ENCODE data around the gene SH2D6. TPM values are rescaled to one million over a fixed set of nuclear protein-coding genes. Genes with fewer than 3 reads are reported as not detected.

SH2D6 gene
- total RNA-seq, 2 experiments from 2014 or later = 0.30 TPM; not detected in 1

DNA sequence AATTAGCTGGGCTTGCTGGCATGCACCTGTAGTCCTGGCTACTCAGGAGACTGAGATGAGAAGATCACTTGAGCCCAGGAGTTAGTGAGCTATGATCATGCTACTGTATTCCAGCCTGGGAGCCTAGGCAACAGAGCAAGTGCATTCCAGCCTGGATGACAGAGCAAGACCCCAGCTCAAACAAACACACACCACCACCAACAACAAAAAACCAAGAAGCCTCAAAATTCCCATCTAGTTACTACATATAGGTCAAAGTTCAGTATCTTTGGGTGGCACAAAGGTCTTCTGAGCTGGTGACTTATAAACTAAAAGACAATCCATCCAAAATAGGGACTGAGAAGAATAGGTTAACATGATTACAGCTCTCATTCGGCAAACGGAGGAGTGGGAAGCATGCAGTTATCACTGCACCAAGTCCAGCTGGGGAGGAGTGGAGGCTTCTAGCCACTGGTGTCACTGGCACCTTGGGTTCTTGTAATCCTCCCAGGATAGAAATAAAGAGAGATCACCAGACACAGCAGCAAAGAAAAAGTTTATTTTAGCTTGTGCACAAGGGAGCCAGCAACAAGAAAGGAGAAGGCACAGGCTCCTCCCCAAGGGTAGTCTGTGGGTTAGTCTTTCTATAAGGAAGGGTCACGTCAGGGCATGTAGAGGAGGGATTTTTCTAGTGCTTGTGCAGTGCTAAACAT, 57.4 kb downstream of the SH2D6 start:
- POLR2A ChIA-PET = no interaction called here
- no peaks in the 10 kb centered on the region for H3K36me3 Mint-ChIP-seq (ENCODE audit: low read depth)

DNA sequence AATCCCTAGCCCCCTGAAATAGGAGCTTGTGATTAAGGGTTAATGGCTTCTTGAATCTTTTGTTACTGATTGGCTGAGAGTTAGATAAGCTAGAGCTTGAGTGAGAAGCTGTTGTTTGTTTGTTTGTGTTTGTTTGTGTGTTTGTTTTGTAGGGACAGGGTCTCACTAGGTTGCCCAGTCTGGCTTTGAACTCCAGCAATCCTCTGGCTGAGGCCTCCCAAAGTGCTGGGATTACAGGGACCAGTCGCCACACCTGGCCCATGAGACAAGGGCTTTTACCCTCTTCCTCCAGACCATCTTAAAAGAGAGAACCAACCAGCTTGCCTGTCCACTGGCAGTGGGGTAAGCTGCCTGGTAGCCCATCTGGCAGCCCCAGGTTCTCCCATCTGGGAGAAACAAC, 58.1 kb downstream of the SH2D6 start:
- ATAC-seq (ENCODE audit: poor library complexity) = no peak
- no peaks in the 10 kb centered on the region for H3K27me3 ChIP-seq (ENCODE audit: control insufficient read depth in 1 of 2, insufficient read depth in 2 of 2, low read length in 2 of 2)
- TF ChIP-seq, protein P1, sequence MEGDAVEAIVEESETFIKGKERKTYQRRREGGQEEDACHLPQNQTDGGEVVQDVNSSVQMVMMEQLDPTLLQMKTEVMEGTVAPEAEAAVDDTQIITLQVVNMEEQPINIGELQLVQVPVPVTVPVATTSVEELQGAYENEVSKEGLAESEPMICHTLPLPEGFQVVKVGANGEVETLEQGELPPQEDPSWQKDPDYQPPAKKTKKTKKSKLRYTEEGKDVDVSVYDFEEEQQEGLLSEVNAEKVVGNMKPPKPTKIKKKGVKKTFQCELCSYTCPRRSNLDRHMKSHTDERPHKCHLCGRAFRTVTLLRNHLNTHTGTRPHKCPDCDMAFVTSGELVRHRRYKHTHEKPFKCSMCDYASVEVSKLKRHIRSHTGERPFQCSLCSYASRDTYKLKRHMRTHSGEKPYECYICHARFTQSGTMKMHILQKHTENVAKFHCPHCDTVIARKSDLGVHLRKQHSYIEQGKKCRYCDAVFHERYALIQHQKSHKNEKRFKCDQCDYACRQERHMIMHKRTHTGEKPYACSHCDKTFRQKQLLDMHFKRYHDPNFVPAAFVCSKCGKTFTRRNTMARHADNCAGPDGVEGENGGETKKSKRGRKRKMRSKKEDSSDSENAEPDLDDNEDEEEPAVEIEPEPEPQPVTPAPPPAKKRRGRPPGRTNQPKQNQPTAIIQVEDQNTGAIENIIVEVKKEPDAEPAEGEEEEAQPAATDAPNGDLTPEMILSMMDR (IDR thresholded peaks at IDR 0.05) = no peak
- no peak overlapping the region for H3K4me3 Mint-ChIP-seq
- H3K36me3 Mint-ChIP-seq (ENCODE audit: low read depth) = no peaks in the 10 kb centered on the region
- DNase-seq = no peak
- H3K36me3 ChIP-seq (ENCODE audit: insufficient read depth, low read length) = no peaks in the 10 kb centered on the region
- no peaks in the 10 kb centered on the region for H3K9me3 Mint-ChIP-seq
- no peak overlapping the region for H3K4me3 ChIP-seq (ENCODE audit: low read length)
- CTCF ChIA-PET = no interaction called here
- no peak overlapping the region for H3K27ac ChIP-seq (ENCODE audit: low read depth in 1 of 2, low read length in 2 of 2)
- H3K9me3 ChIP-seq (ENCODE audit: control insufficient read depth in 1 of 2, insufficient read depth in 1 of 2, low read length in 2 of 2) = no peaks in the 10 kb centered on the region
- intact Hi-C loops (cut with DNase I, micrococcal nuclease) = no loop called here
- no peak overlapping the region for H3K27ac Mint-ChIP-seq
- no peaks in the 10 kb centered on the region for H3K27me3 Mint-ChIP-seq
- no peaks in the 10 kb centered on the region for H3K4me1 Mint-ChIP-seq (ENCODE audit: low read depth)
- POLR2A ChIA-PET = no interaction called here
- H3K4me1 ChIP-seq (ENCODE audit: insufficient read depth, low read length) = no peaks in the 10 kb centered on the region

More for the DNA sequence above, 57.4 kb downstream of the SH2D6 start:
- no peak overlapping the region for H3K4me3 Mint-ChIP-seq
- H3K27me3 Mint-ChIP-seq = no peaks in the 10 kb centered on the region
- intact Hi-C loops (cut with DNase I, micrococcal nuclease) = no loop called here
- CTCF ChIA-PET = interaction anchor here (0.8 kb wide), 1 partner anchor 38 kb away, joined by 3 read pairs; no protein-coding TSS in a partner anchor
- H3K9me3 Mint-ChIP-seq = no peaks in the 10 kb centered on the region
- H3K4me1 ChIP-seq (ENCODE audit: insufficient read depth, low read length) = no peaks in the 10 kb centered on the region
- no peak overlapping the region for H3K27ac ChIP-seq (ENCODE audit: low read depth in 1 of 2, low read length in 2 of 2)
- no peak overlapping the region for H3K4me3 ChIP-seq (ENCODE audit: low read length)
- TF ChIP-seq, protein P1 (IDR thresholded peaks at IDR 0.05) = no peak
- H3K4me1 Mint-ChIP-seq (ENCODE audit: low read depth) = no peaks in the 10 kb centered on the region
- no peaks in the 10 kb centered on the region for H3K36me3 ChIP-seq (ENCODE audit: insufficient read depth, low read length)
- H3K9me3 ChIP-seq (ENCODE audit: control insufficient read depth in 1 of 2, insufficient read depth in 1 of 2, low read length in 2 of 2) = no peaks in the 10 kb centered on the region
- ATAC-seq (ENCODE audit: poor library complexity) = no peak
- H3K27me3 ChIP-seq (ENCODE audit: control insufficient read depth in 1 of 2, insufficient read depth in 2 of 2, low read length in 2 of 2) = no peaks in the 10 kb centered on the region
- H3K27ac Mint-ChIP-seq = no peak overlapping the region
- no peak for DNase-seq

DNA sequence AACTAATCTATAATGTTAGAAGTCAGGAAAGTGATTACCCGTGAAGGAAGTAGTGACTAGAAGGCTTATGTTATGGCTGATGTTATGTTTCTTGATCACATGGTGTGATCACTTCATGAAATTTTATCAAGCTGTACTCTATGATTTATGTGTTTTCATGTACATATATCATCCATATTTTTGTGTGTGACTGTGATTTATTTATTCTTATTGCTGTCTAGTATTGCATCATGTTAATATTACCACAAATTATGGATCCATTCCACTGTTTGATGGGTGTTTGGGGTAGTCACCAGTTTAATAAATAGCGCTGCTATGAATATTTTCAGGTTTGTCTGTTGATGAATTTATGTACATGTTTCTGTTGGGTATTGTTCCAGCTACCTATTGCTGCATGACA, 59.4 kb downstream of the SH2D6 start:
- Mint-ChIP-seq H3K4me3 (no peak overlapping the region), H3K27me3 (no peaks in the 10 kb centered on the region), H3K4me1 (ENCODE audit: low read depth) (no peaks in the 10 kb centered on the region), H3K36me3 (ENCODE audit: low read depth) (no peaks in the 10 kb centered on the region), H3K27ac (no peak overlapping the region), H3K9me3 (no peaks in the 10 kb centered on the region)
- TF ChIP-seq, protein P1 (IDR thresholded peaks at IDR 0.05) = no peak
- Histone ChIP-seq H3K4me1 (ENCODE audit: insufficient read depth, low read length) (no peaks in the 10 kb centered on the region), H3K9me3 (ENCODE audit: control insufficient read depth in 1 of 2, insufficient read depth in 1 of 2, low read length in 2 of 2) (no peaks in the 10 kb centered on the region), H3K4me3 (ENCODE audit: low read length) (no peak overlapping the region), H3K36me3 (ENCODE audit: insufficient read depth, low read length) (no peaks in the 10 kb centered on the region), H3K27ac (ENCODE audit: low read depth in 1 of 2, low read length in 2 of 2) (no peak overlapping the region), H3K27me3 (ENCODE audit: control insufficient read depth in 1 of 2, insufficient read depth in 2 of 2, low read length in 2 of 2) (no peaks in the 10 kb centered on the region)
- ChIA-PET POLR2A (no interaction called here), CTCF (no interaction called here)
- intact Hi-C loops (cut with DNase I, micrococcal nuclease) = no loop called here
- DNase-seq = no peak
- no peak for ATAC-seq (ENCODE audit: poor library complexity)
